HEK293 (cell line): ENCODE results near the gene TDRD3.

Experiments used
- CTCF ChIP-seq: fragments of 450-650 bp; formaldehyde crosslinking; IDR thresholded peaks from 2 replicates; pipeline ENCODE4 v1.5.1; 2016; ENCODE audit warnings: missing biosample characterization, missing genetic modification characterization
- KLF16 ChIP-seq: fragments of 450-650 bp; formaldehyde crosslinking; IDR thresholded peaks from 2 replicates; pipeline ENCODE4 v1.5.1; 2017; ENCODE audit warnings: missing biosample characterization, missing genetic modification characterization
- REPIN1 ChIP-seq: fragments of 450-650 bp; formaldehyde crosslinking; IDR thresholded peaks from 2 replicates; pipeline ENCODE4 v1.5.1; 2017; ENCODE audit warnings: missing biosample characterization, missing genetic modification characterization, low read depth
- TCF7L2 ChIP-seq: IDR thresholded peaks from 2 replicates; pipeline ENCODE4 v1.6.1; 2011; ENCODE audit warnings: low read depth, mild to moderate bottlenecking, inconsistent platforms, low read length, moderate library complexity, borderline replicate concordance
- WT1 ChIP-seq: fragments of 450-650 bp; formaldehyde crosslinking; IDR thresholded peaks from 2 replicates; pipeline ENCODE4 v1.5.1; 2016; ENCODE audit warnings: missing biosample characterization, missing genetic modification characterization
- YY2 ChIP-seq: fragments of 450-650 bp; formaldehyde crosslinking; IDR thresholded peaks from 2 replicates; pipeline ENCODE4 v1.5.1; 2016; ENCODE audit warnings: missing biosample characterization, missing genetic modification characterization
- ZBTB1 ChIP-seq: fragments of 450-650 bp; formaldehyde crosslinking; IDR thresholded peaks from 2 replicates; pipeline ENCODE4 v1.5.1; 2016; ENCODE audit warnings: missing biosample characterization, missing genetic modification characterization
- ZNF335 ChIP-seq: fragments of 450-650 bp; formaldehyde crosslinking; conservative IDR thresholded peaks from 2 replicates; pipeline ENCODE4 v1.5.1; 2016; ENCODE audit warnings: missing biosample characterization, missing genetic modification characterization
- ZNF510 ChIP-seq: fragments of 450-650 bp; formaldehyde crosslinking; IDR thresholded peaks from 2 replicates; pipeline ENCODE4 v1.5.1; 2018; ENCODE audit warnings: mild to moderate bottlenecking, missing genetic modification characterization, missing biosample characterization; ENCODE audit not compliant: insufficient replicate concordance
- ZNF518A ChIP-seq: fragments of 450-650 bp; formaldehyde crosslinking; conservative IDR thresholded peaks from 2 replicates; pipeline ENCODE4 v1.5.1; 2016; ENCODE audit warnings: low read depth, missing biosample characterization, missing genetic modification characterization
- ZNF596 ChIP-seq: fragments of 450-650 bp; IDR thresholded peaks from 2 replicates; pipeline ENCODE4 v1.5.0; 2018; ENCODE audit warnings: missing biosample characterization, mild to moderate bottlenecking, missing genetic modification characterization, moderate library complexity
- TF ChIP-seq, protein P1 (sequence below): fragments of 450-650 bp; formaldehyde crosslinking; IDR thresholded peaks from 2 replicates; pipeline ENCODE4 v1.5.1; 2016; ENCODE audit warnings: missing biosample characterization, missing genetic modification characterization

- TF ChIP-seq REPIN1 (tag by site-specific recombination) (no peak), TCF7L2 (no peak), CTCF (tag by site-specific recombination) (no peak), YY2 (tag by site-specific recombination) (no peak), KLF16 (tag by site-specific recombination) (no peak), ZNF510 (tag by site-specific recombination) (no peak), ZNF518A (tag by site-specific recombination) (no peak), ZNF596 (tag by site-specific recombination) (no peak), ZNF335 (no peak), ZBTB1 (tag by site-specific recombination) (no peak), WT1 (tag by site-specific recombination) (no peak)
- TF ChIP-seq, protein P1, sequence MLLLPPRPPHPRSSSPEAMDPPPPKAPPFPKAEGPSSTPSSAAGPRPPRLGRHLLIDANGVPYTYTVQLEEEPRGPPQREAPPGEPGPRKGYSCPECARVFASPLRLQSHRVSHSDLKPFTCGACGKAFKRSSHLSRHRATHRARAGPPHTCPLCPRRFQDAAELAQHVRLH (tag by site-specific recombination): no peak
These were observed 112.8 kb downstream of the TDRD3 start for GRCh38 chr13:60509601-60510386.
